Heart right ventricle (tissue), 16 donors: ENCODE results near the gene CTBP2. TPM values are rescaled to one million over a fixed set of nuclear protein-coding genes. Genes with fewer than 3 reads are reported as not detected.

ENCODE experiments used
- ATAC-seq, 8 donors: fragments of 200-7000 bp; cut with Tn5 transposase; one replicate each; pipeline ENCODE4 v1.9.1; 2020; ENCODE audit warnings: mild to moderate bottlenecking in 8 of 8, moderate library complexity in 8 of 8, moderate number of reproducible peaks in 1 of 8
- DNase-seq, 2 donors: peaks; one replicate each; pipeline ENCODE4 v3.0.0-alpha.2; 2020
- H3K27ac ChIP-seq, 10 donors: fragments of 200-600 bp; sonication (generic) in 2 of 10; one replicate each; pipeline versions ENCODE4 v1.5.0 to v1.8.0; 2020 to 2022; ENCODE audit warnings: mild to moderate bottlenecking in 3 of 10
- H3K27me3 ChIP-seq, 7 donors: fragments of 200-600 bp; one replicate each; pipeline ENCODE4 v1.8.0; 2021 to 2022; ENCODE audit warnings: mild to moderate bottlenecking in 2 of 7
- H3K36me3 ChIP-seq, 9 donors: fragments of 200-600 bp; sonication (generic) in 1 of 9; one replicate each; pipeline versions ENCODE4 v1.5.0 to v1.8.0; 2020 to 2022; ENCODE audit warnings: mild to moderate bottlenecking in 2 of 9
- H3K4me1 ChIP-seq, 9 donors: fragments of 200-600 bp; sonication (generic) in 1 of 9; one replicate each; pipeline versions ENCODE4 v1.5.0 to v1.8.0; 2020 to 2022; ENCODE audit warnings: mild to moderate bottlenecking in 4 of 9
- H3K4me3 ChIP-seq, 10 donors: fragments of 200-600 bp; sonication (generic) in 2 of 10; one replicate each; pipeline versions ENCODE4 v1.5.0 to v1.8.0; 2020 to 2022; ENCODE audit warnings: mild to moderate bottlenecking in 7 of 10, moderate library complexity in 2 of 10
- H3K9me3 ChIP-seq, 11 donors: fragments of 200-600 bp in 10 of 11; sonication (generic) in 2 of 11; one replicate each; pipeline versions ENCODE4 v1.5.0 to v1.8.0; 2013 to 2022; ENCODE audit warnings: mild to moderate bottlenecking in 2 of 11, control low read depth in 1 of 11, moderate library complexity in 1 of 11
- WGBS, 2 donors: extraction: QIAGEN DNeasy Blood & Tissue Kit; methylation state at CpG; one replicate each; pipeline ENCODE4 v1.1.7; 2013; ENCODE audit warnings: inconsistent platforms in 1 of 2; 5-methylcytosine and 5-hydroxymethylcytosine counted together
- intact Hi-C, 10 donors: fragments of 100-400 bp; cut with DNase I; formaldehyde crosslinking; loops; one replicate each; pipeline versions ENCODE4 v1.11.1 to v1.14.2; 2022
- long read RNA-seq, 3 donors: library from polyadenylated mRNA; unstranded; transcript quantifications; one replicate each; pipeline ENCODE4 v2.0.0, GENCODE V29; 2020 to 2021
- polyA plus RNA-seq, 2 donors: library from polyadenylated mRNA; stranded (reverse); fragments of 200-250 nt; gene quantifications; one replicate each; pipeline ENCODE4 v1.2.3, GENCODE V29; 2013
- total RNA-seq, 10 donors: library from RNA; stranded (reverse); fragmentation: NEBNext Ultra II Directional in 3 of 10; extraction: Animal tissue kit (Norgen Biotek cat#: 25700) in 3 of 10; gene quantifications; one replicate each; pipeline versions ENCODE4 v1.2.1 to v1.2.4, GENCODE V29; 2021 to 2023
- TF ChIP-seq, protein P1 (sequence below), 9 donors: fragments of 200-600 bp; sonication (generic) in 2 of 9; IDR thresholded peaks; one replicate each; pipeline versions ENCODE4 v1.5.0 to v1.8.0; 2021 to 2022; ENCODE audit warnings: antibody characterized with exemption in 9 of 9, mild to moderate bottlenecking in 5 of 9, moderate library complexity in 1 of 9
- donor health status: Arrhythmogenic right ventricular cardiomyopathy.
- donor health status: ischemic (EF 13 %, LVEDD 7.1; RV severe dilation, severe dysfunction).
- donor health status: healthy with polysubstance abuse.
- donor health status: DM: no; HTN: yes; CAD: no.
- donor health status: DM: no; HTN: no; CAD: no.
- donor health status: ischemic (EF 25% LVEDD 6.9; RV normal size, moderate dysfunction).
- donor health status: ischemic (EF 25% LVEDD 5.7; RV mildly dilated, moderate dysfunction).
- donor health status: healthy.
- donor health status: DM: yes; HTN: yes; CAD: no.
- donor health status: Ischemic cardiomyopathy.
- donor health status: ischemic (EF 35%, LVEDD 5.7; RV mildly dilated, moderate dysfunction).
- donor health status: nonischemic (EF 11% LVEDD 7.7; RV severe dilation, severe dysfunction).
- donor health status: DM: yes; HTN: yes; CAD: no.
- donor health status: PGD.
- donor health status: ischemic (EF 29% LVEDD 5.4; RV normal size, mild dysfunction).
- donor health status: nonischemic (EF 23%, LVEDD 6.1; RV moderate dilation, normal function).

Gene CTBP2
- total RNA-seq (10 to 100 TPM; 22.6 to 36.2 (median 27.2) TPM), polyA plus RNA-seq (10 to 100 TPM; 14.7 to 23.0 TPM)
- long read RNA-seq, donor 1, full-length matches to known transcripts: 26 of 58 reads
- long read RNA-seq, donor 1, partial matches to known transcripts: 3 of 58 reads
- long read RNA-seq, donor 1, other reads (novel, unspliced or antisense): 29 of 58 reads
- long read RNA-seq, donor 2, full-length matches to known transcripts: 16 of 52 reads
- long read RNA-seq, donor 2, partial matches to known transcripts: 7 of 52 reads
- long read RNA-seq, donor 2, other reads (novel, unspliced or antisense): 29 of 52 reads
- long read RNA-seq, donor 3, partial matches to known transcripts: 4 of 22 reads
- long read RNA-seq, donor 3, other reads (novel, unspliced or antisense): 17 of 22 reads

DNA sequence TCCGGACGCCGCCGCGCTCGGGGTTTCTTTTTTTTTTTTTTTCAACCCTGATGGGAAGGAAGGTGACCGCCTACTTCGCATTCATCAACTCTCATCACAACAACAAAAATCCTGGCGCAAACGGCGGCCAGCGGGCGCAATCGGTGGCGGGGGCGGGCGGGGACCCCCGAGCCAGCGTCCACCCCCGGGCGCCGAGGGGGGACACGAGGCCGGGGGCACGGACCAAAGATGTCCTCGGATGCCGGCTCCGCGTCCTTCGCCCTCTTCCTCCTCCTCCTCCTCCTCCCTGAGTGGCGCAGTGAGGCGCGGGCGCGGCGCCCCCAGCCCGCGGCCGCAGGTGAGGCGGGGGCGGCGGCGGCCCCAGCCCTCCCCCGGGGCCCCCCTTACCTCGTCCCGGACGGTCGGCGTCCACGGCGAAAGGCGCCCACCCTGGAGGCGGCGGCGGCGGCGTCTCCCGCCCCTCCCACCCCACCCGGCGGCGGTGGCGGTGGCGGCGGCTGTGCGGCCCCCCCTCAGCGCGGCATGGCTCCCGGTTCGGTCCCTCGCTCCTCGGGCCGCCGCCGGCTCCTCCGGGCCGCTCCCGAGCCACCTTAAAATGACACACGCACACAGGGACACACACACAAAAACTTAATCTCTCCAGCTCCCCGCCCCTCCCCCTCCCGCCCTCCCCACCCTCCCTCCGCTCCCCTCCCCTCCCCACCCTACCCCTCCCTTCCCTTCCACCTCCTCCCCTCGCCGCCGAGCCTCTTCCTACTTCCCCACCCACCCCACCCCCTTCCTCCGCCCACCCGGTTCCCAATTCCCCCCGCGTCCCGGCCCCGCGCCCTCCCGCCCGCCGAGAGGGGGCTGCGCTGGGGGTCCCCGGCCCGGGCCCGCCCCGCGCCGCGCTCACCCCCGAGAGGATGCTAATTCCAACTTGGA lies at the start of gene CTBP2:
Gene CTBP2, minus strand, starts transcription at position 632 of the 924 bp plus-strand sequence.
- DNase-seq (peak; percentile 65 to 67), ATAC-seq (peak; percentile 25 to 51 (median 42))
- TF ChIP-seq, protein P1, sequence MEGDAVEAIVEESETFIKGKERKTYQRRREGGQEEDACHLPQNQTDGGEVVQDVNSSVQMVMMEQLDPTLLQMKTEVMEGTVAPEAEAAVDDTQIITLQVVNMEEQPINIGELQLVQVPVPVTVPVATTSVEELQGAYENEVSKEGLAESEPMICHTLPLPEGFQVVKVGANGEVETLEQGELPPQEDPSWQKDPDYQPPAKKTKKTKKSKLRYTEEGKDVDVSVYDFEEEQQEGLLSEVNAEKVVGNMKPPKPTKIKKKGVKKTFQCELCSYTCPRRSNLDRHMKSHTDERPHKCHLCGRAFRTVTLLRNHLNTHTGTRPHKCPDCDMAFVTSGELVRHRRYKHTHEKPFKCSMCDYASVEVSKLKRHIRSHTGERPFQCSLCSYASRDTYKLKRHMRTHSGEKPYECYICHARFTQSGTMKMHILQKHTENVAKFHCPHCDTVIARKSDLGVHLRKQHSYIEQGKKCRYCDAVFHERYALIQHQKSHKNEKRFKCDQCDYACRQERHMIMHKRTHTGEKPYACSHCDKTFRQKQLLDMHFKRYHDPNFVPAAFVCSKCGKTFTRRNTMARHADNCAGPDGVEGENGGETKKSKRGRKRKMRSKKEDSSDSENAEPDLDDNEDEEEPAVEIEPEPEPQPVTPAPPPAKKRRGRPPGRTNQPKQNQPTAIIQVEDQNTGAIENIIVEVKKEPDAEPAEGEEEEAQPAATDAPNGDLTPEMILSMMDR (IDR thresholded peaks at IDR 0.05): peak in 1 of 9 donors; percentile 4
- H3K27me3 ChIP-seq: peaks cover 0 to 13% (median 0%) of the 10 kb centered on the region in 7 donors
- H3K27ac ChIP-seq: peak within 1 kb of the TSS; percentile 96 to 99 (median 98)
- intact Hi-C loops: loop anchor here (2.0 to 10.0 kb wide), 16 partner anchors 37 to 245 kb away; no protein-coding TSS in a partner anchor
- peaks cover 10 to 44% (median 40%) of the 10 kb centered on the region in 9 donors for H3K4me1 ChIP-seq
- H3K36me3 ChIP-seq: no peaks in the 10 kb centered on the region
- H3K9me3 ChIP-seq: no peaks in the 10 kb centered on the region
- H3K4me3 ChIP-seq: peak within 1 kb of the TSS; percentile 75 to 98 (median 88)
- 1% methylated on average over 25 to 92 of the region's 103 CpGs for WGBS, 2 donors

DNA sequence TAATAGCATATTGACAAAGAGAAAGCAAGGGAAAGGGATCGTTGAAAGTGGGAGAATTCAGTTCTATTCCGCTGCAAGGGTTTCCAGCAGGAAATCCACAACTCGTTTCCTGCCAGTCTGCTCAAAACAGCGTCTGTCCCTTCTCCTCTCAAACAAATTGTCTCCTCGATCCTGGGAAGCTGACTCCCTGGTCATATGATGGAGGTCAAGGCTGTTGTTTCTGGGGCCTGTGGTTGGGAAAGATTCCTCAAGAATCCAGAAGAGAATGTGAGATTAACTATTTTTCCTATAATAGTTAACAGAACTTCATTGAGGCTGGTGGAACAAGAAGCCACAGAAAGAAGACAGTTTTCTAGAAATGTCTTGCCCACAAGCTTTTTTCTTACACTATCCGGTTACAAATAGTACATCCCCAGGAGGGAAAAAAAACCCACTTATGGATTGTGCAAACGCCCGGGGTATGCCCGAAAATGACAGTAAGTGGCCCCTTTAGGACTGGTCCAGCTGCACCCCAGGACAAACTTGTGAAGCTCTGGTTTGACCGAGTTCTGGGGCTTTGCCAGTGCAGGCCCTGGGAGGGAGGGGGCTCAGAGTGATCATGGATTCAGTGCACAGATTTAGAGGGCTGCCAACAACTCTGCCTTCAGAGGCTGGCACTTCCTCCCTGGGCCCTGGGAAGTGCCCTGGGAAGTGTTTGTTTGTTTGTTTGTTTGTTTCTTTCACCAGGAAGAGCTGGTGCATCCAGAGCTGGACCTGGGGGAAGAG lies 49.4 kb upstream of the CTBP2 start:
- TF ChIP-seq, protein P1 (IDR thresholded peaks at IDR 0.05): no peak
- DNase-seq (no peak), ATAC-seq (no peak)
- Histone ChIP-seq H3K36me3 (no peaks in the 10 kb centered on the region), H3K9me3 (no peaks in the 10 kb centered on the region), H3K27me3 (no peaks in the 10 kb centered on the region), H3K4me1 (peaks cover 0 to 5% (median 0%) of the 10 kb centered on the region in 9 donors), H3K4me3 (no peak overlapping the region), H3K27ac (no peak overlapping the region)
- intact Hi-C loops: no loop called here
- 64 to 71% methylated on average over 10 of the region's 10 CpGs for WGBS, 2 donors

DNA sequence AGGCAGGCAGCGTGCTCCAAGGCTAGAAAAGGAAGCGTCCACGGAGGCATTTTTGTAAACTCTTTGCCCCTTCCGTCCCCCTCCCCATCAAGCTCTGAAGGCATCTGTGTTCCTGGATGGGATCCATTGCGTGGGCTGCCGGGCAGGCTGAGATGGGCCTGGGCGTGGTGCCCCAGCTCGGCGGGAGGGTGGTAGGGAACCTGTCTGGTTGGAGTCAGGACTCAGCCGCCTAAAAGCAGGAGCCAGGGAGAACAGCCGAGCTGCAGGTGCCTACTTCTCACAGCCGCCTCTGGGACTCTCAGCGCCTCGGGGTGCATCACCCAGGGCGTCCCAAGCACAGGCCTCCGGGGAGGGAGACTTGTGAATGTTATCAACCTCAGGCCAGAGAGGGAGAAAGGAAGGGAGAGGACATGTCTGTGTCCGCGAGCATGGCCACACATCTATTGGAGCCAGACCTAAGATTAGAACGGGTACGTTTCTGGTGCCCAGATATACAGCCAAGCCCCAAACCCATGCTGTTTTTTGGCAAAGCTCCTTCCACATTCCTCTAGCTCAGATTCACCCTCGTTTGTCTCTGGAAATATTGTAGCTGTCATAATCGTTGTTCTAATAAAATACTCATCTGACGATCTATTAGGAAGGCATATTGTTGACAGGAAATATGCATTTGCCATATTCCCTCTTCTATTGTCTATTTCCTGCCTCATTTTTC lies 48.6 kb upstream of the CTBP2 start:
- Histone ChIP-seq H3K9me3 (no peaks in the 10 kb centered on the region), H3K27ac (no peak overlapping the region), H3K4me1 (peaks cover 0 to 5% (median 0%) of the 10 kb centered on the region in 9 donors), H3K4me3 (no peak overlapping the region), H3K36me3 (no peaks in the 10 kb centered on the region), H3K27me3 (no peaks in the 10 kb centered on the region)
- DNase-seq: no peak
- TF ChIP-seq, protein P1 (IDR thresholded peaks at IDR 0.05): no peak
- intact Hi-C loops: no loop called here
- WGBS, 2 donors: 78 to 81% methylated on average over 23 of the region's 23 CpGs
- no peak for ATAC-seq
